Mesenteric fat pad (tissue), 1 donor: Measurements from ENCODE around the gene LRRTM1. TPM values are rescaled to one million over a fixed set of nuclear protein-coding genes. Genes with fewer than 3 reads are reported as not detected.

Source experiments
- DNase-seq: peaks from one replicate; pipeline ENCODE4 v3.0.0-alpha.2; 2020; ENCODE audit warnings: low spot score
- total RNA-seq: library from RNA; stranded (reverse); fragmentation: NEBNext Ultra II Directional; extraction: Animal tissue kit (Norgen Biotek cat#: 25700); gene quantifications from one replicate; pipeline ENCODE4 v1.2.1, GENCODE V29; 2021
- donor health status: DM: yes; HTN: yes; CAD: no.

Gene LRRTM1
- total RNA-seq, 1 donor from 2014 or later, result not detected

- no peak for DNase-seq
Observed at GRCh38 chr2:80302314-80303005, 2.1 kb downstream of the LRRTM1 start.

- DNase-seq, result no peak
Observed at GRCh38 chr2:80302001-80302313, 2.6 kb downstream of the LRRTM1 start.

- no peak for DNase-seq
Observed at GRCh38 chr2:80300954-80301353, 3.6 kb downstream of the LRRTM1 start.

GRCh38 chr2:80300346-80300745 is 4.2 kb downstream of the LRRTM1 start:
- DNase-seq, result no peak

GRCh38 chr2:80299661-80300060 is 4.9 kb downstream of the LRRTM1 start:
- DNase-seq, result no peak

GRCh38 chr2:80298954-80299353 is 5.6 kb downstream of the LRRTM1 start:
- DNase-seq, result no peak

GRCh38 chr2:80293039-80293438 is 11.5 kb downstream of the LRRTM1 start:
- no peak for DNase-seq

- no peak for DNase-seq
Observed at GRCh38 chr2:80292474-80292873, 12.1 kb downstream of the LRRTM1 start.

- no peak for DNase-seq
Observed at GRCh38 chr2:80291656-80292055, 12.9 kb downstream of the LRRTM1 start.

- DNase-seq, result no peak
Observed at GRCh38 chr2:80288576-80288975, 16.0 kb downstream of the LRRTM1 start.

- no peak for DNase-seq
Observed at GRCh38 chr2:80281049-80281448, 23.5 kb downstream of the LRRTM1 start.

GRCh38 chr2:80280598-80280997 is 24.0 kb downstream of the LRRTM1 start:
- no peak for DNase-seq

- no peak for DNase-seq
Observed at GRCh38 chr2:80269806-80270205, 34.7 kb downstream of the LRRTM1 start.

GRCh38 chr2:80266231-80266630 is 38.3 kb downstream of the LRRTM1 start:
- DNase-seq, result no peak

GRCh38 chr2:80259292-80259691 is 45.3 kb downstream of the LRRTM1 start:
- DNase-seq, result no peak

- DNase-seq, result no peak
Observed at GRCh38 chr2:80258793-80259192, 45.8 kb downstream of the LRRTM1 start.

- DNase-seq, result no peak
Observed at GRCh38 chr2:80258341-80258740, 46.2 kb downstream of the LRRTM1 start.

GRCh38 chr2:80257450-80257849 is 47.1 kb downstream of the LRRTM1 start:
- no peak for DNase-seq

GRCh38 chr2:80256782-80257167 is 47.8 kb downstream of the LRRTM1 start:
- DNase-seq, result no peak

- no peak for DNase-seq
Observed at GRCh38 chr2:80255918-80256781, 48.4 kb downstream of the LRRTM1 start.

- no peak for DNase-seq
Observed at GRCh38 chr2:80252294-80252986, 52.1 kb downstream of the LRRTM1 start.
